ENCODE measurements around the gene PARD6G. TPM values are rescaled to one million over a fixed set of nuclear protein-coding genes. Genes with fewer than 3 reads are reported as not detected.

PARD6G gene
- total RNA-seq, 1 donor from 2014 or later, result 25.2 TPM

- H3K4me3 Mint-ChIP-seq (ENCODE audit: unreplicated experiment), result no peak overlapping the region
Observed at GRCh38 chr18:80183273-80184050, 63.9 kb downstream of the PARD6G start.

GRCh38 chr18:80182855-80183254, 64.5 kb downstream of the PARD6G start:
- TF ChIP-seq CTCF (IDR thresholded peaks at IDR 0.05; ENCODE audit: partially characterized antibody, unreplicated experiment), result no peak
- DNase-seq, result no peak
- Mint-ChIP-seq H3K4me3 (ENCODE audit: unreplicated experiment) (no peak overlapping the region), H3K27me3 (ENCODE audit: unreplicated experiment) (peaks cover 9% of the 10 kb centered on the region), H3K27ac (ENCODE audit: unreplicated experiment) (no peak overlapping the region), H3K36me3 (ENCODE audit: unreplicated experiment) (no peaks in the 10 kb centered on the region), H3K9me3 (ENCODE audit: unreplicated experiment) (peaks cover 14% of the 10 kb centered on the region), H3K4me1 (ENCODE audit: low read depth, unreplicated experiment) (peaks cover 19% of the 10 kb centered on the region)

More at GRCh38 chr18:80183273-80184050, 63.9 kb downstream of the PARD6G start:
- TF ChIP-seq CTCF (IDR thresholded peaks at IDR 0.05; ENCODE audit: partially characterized antibody, unreplicated experiment), result no peak
- peaks cover 12% of the 10 kb centered on the region for H3K27me3 Mint-ChIP-seq (ENCODE audit: unreplicated experiment)
- peaks cover 14% of the 10 kb centered on the region for H3K9me3 Mint-ChIP-seq (ENCODE audit: unreplicated experiment)
- H3K4me1 Mint-ChIP-seq (ENCODE audit: low read depth, unreplicated experiment), result peaks cover 17% of the 10 kb centered on the region
- H3K27ac Mint-ChIP-seq (ENCODE audit: unreplicated experiment), result no peak overlapping the region
- no peaks in the 10 kb centered on the region for H3K36me3 Mint-ChIP-seq (ENCODE audit: unreplicated experiment)
- no peak for DNase-seq

- peaks cover 14% of the 10 kb centered on the region for H3K9me3 Mint-ChIP-seq (ENCODE audit: unreplicated experiment)
- H3K27ac Mint-ChIP-seq (ENCODE audit: unreplicated experiment), result peak overlapping the region; percentile 38
- TF ChIP-seq CTCF (IDR thresholded peaks at IDR 0.05; ENCODE audit: partially characterized antibody, unreplicated experiment), result no peak
- H3K36me3 Mint-ChIP-seq (ENCODE audit: unreplicated experiment), result peaks cover 9% of the 10 kb centered on the region
- H3K4me3 Mint-ChIP-seq (ENCODE audit: unreplicated experiment), result no peak overlapping the region
- peaks cover 14% of the 10 kb centered on the region for H3K27me3 Mint-ChIP-seq (ENCODE audit: unreplicated experiment)
- H3K4me1 Mint-ChIP-seq (ENCODE audit: low read depth, unreplicated experiment), result peaks cover 25% of the 10 kb centered on the region
- DNase-seq, result no peak
Observed at GRCh38 chr18:80181642-80182461, 65.5 kb downstream of the PARD6G start.

GRCh38 chr18:80180778-80181564, 66.3 kb downstream of the PARD6G start:
- peaks cover 13% of the 10 kb centered on the region for H3K9me3 Mint-ChIP-seq (ENCODE audit: unreplicated experiment)
- H3K4me1 Mint-ChIP-seq (ENCODE audit: low read depth, unreplicated experiment), result peaks cover 28% of the 10 kb centered on the region
- H3K27ac Mint-ChIP-seq (ENCODE audit: unreplicated experiment), result no peak overlapping the region
- H3K36me3 Mint-ChIP-seq (ENCODE audit: unreplicated experiment), result peaks cover 13% of the 10 kb centered on the region
- no peak for TF ChIP-seq CTCF (IDR thresholded peaks at IDR 0.05; ENCODE audit: partially characterized antibody, unreplicated experiment)
- H3K4me3 Mint-ChIP-seq (ENCODE audit: unreplicated experiment), result no peak overlapping the region
- no peak for DNase-seq
- peaks cover 13% of the 10 kb centered on the region for H3K27me3 Mint-ChIP-seq (ENCODE audit: unreplicated experiment)

All from glutamatergic neuron (in vitro differentiated cells).